SKM-1 treated with dmso at 0.1 percent for 144 hours (cell line): Measurements from ENCODE around the gene MAGEF1.

Experiments
- DNase-seq: peaks from one replicate; lab custom pipeline; 2025; ENCODE audit not compliant: unreplicated experiment; lab: John Stamatoyannopoulos, UW

Gene MAGEF1

GRCh38 chr3:184691397-184692231 lies 20.2 kb downstream of the MAGEF1 start:
- no peak for DNase-seq

GRCh38 chr3:184690192-184690883 lies 21.5 kb downstream of the MAGEF1 start:
- no peak for DNase-seq

- no peak for DNase-seq
Measured at GRCh38 chr3:184688882-184689271, 23.0 kb downstream of the MAGEF1 start.

GRCh38 chr3:184688251-184688881 lies 23.5 kb downstream of the MAGEF1 start:
- no peak for DNase-seq

- no peak for DNase-seq
Measured at GRCh38 chr3:184687363-184688015, 24.4 kb downstream of the MAGEF1 start.

GRCh38 chr3:184685646-184686045 lies 26.2 kb downstream of the MAGEF1 start:
- no peak for DNase-seq

- DNase-seq: no peak
Measured at GRCh38 chr3:184685055-184685454, 26.8 kb downstream of the MAGEF1 start.

GRCh38 chr3:184683900-184684560 lies 27.8 kb downstream of the MAGEF1 start:
- DNase-seq: no peak

GRCh38 chr3:184683234-184683633 lies 28.6 kb downstream of the MAGEF1 start:
- no peak for DNase-seq

- DNase-seq: no peak
Measured at GRCh38 chr3:184682671-184683070, 29.2 kb downstream of the MAGEF1 start.

- no peak for DNase-seq
Measured at GRCh38 chr3:184680385-184681345, 31.2 kb downstream of the MAGEF1 start.

GRCh38 chr3:184679056-184679816 lies 32.6 kb downstream of the MAGEF1 start:
- no peak for DNase-seq

GRCh38 chr3:184678317-184679055 lies 33.4 kb downstream of the MAGEF1 start:
- DNase-seq: no peak

GRCh38 chr3:184677344-184678316 lies 34.2 kb downstream of the MAGEF1 start:
- no peak for DNase-seq

- peak; percentile 97 for DNase-seq
Measured at GRCh38 chr3:184676927-184677326, 34.9 kb downstream of the MAGEF1 start.

- DNase-seq: no peak
Measured at GRCh38 chr3:184674626-184675025, 37.2 kb downstream of the MAGEF1 start.
